Glutamatergic neuron (in vitro differentiated cells): Measurements from ENCODE around the gene TOP3A. TPM values are rescaled to one million over a fixed set of nuclear protein-coding genes. Genes with fewer than 3 reads are reported as not detected.
A peak's percentile ranks its signal among the peaks of the same experiment; 100 is the strongest.

Source experiments
- DNase-seq: peaks from one replicate; pipeline ENCODE4 v3.0.0; 2022
- H3K27ac Mint-ChIP-seq: one replicate; pipeline ENCODE4 v1.8.0; 2020; ENCODE audit warnings: mild to moderate bottlenecking, mixed read lengths, inconsistent platforms; ENCODE audit not compliant: unreplicated experiment
- H3K27me3 Mint-ChIP-seq: one replicate; pipeline ENCODE4 v1.8.0; 2020; ENCODE audit warnings: mild to moderate bottlenecking, moderate library complexity, mixed read lengths, inconsistent platforms; ENCODE audit not compliant: unreplicated experiment
- H3K36me3 Mint-ChIP-seq: one replicate; pipeline ENCODE4 v1.8.0; 2020; ENCODE audit warnings: mild to moderate bottlenecking, mixed read lengths, inconsistent platforms; ENCODE audit not compliant: unreplicated experiment
- H3K4me1 Mint-ChIP-seq: one replicate; pipeline ENCODE4 v1.8.0; 2020; ENCODE audit warnings: mild to moderate bottlenecking, low read depth, mixed read lengths, inconsistent platforms; ENCODE audit not compliant: unreplicated experiment
- H3K4me3 Mint-ChIP-seq: one replicate; pipeline ENCODE4 v1.8.0; 2020; ENCODE audit warnings: mild to moderate bottlenecking, mixed read lengths, inconsistent platforms; ENCODE audit not compliant: unreplicated experiment
- H3K9me3 Mint-ChIP-seq: one replicate; pipeline ENCODE4 v1.8.0; 2020; ENCODE audit warnings: mild to moderate bottlenecking, moderate library complexity, mixed read lengths, inconsistent platforms; ENCODE audit not compliant: unreplicated experiment
- total RNA-seq: library from RNA; stranded (reverse); fragmentation: NEBNext Ultra II Directional; extraction: Animal tissue kit (Norgen Biotek cat#: 25700); gene quantifications from one replicate; pipeline ENCODE4 v1.2.1, GENCODE V29; 2021; ENCODE audit not compliant: unreplicated experiment
- TF ChIP-seq, protein P1 (sequence below): fragments of 200-600 bp; sonication (generic); IDR thresholded peaks from one replicate; pipeline ENCODE4 v1.5.0; 2021; ENCODE audit not compliant: partially characterized antibody, unreplicated experiment

The TOP3A gene
- total RNA-seq, 1 donor from 2014 or later, result 58.6 TPM

- DNase-seq, result no peak
- Mint-ChIP-seq H3K9me3 (peaks cover 12% of the 10 kb centered on the region), H3K27ac (peak overlapping the region; percentile 26), H3K36me3 (no peaks in the 10 kb centered on the region), H3K4me1 (peaks cover 29% of the 10 kb centered on the region), H3K4me3 (peak overlapping the region; percentile 57), H3K27me3 (peaks cover 10% of the 10 kb centered on the region)
- TF ChIP-seq, protein P1, sequence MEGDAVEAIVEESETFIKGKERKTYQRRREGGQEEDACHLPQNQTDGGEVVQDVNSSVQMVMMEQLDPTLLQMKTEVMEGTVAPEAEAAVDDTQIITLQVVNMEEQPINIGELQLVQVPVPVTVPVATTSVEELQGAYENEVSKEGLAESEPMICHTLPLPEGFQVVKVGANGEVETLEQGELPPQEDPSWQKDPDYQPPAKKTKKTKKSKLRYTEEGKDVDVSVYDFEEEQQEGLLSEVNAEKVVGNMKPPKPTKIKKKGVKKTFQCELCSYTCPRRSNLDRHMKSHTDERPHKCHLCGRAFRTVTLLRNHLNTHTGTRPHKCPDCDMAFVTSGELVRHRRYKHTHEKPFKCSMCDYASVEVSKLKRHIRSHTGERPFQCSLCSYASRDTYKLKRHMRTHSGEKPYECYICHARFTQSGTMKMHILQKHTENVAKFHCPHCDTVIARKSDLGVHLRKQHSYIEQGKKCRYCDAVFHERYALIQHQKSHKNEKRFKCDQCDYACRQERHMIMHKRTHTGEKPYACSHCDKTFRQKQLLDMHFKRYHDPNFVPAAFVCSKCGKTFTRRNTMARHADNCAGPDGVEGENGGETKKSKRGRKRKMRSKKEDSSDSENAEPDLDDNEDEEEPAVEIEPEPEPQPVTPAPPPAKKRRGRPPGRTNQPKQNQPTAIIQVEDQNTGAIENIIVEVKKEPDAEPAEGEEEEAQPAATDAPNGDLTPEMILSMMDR, result no peak
Measured at GRCh38 chr17:18228176-18228682, 86.6 kb downstream of the TOP3A start.

GRCh38 chr17:18227635-18228034, 87.2 kb downstream of the TOP3A start:
- no peak for DNase-seq
- Mint-ChIP-seq H3K36me3 (no peaks in the 10 kb centered on the region), H3K27me3 (peaks cover 10% of the 10 kb centered on the region), H3K9me3 (peaks cover 12% of the 10 kb centered on the region), H3K27ac (no peak overlapping the region), H3K4me1 (peaks cover 29% of the 10 kb centered on the region), H3K4me3 (peak overlapping the region; percentile 57)
- TF ChIP-seq, protein P1, result no peak

DNA sequence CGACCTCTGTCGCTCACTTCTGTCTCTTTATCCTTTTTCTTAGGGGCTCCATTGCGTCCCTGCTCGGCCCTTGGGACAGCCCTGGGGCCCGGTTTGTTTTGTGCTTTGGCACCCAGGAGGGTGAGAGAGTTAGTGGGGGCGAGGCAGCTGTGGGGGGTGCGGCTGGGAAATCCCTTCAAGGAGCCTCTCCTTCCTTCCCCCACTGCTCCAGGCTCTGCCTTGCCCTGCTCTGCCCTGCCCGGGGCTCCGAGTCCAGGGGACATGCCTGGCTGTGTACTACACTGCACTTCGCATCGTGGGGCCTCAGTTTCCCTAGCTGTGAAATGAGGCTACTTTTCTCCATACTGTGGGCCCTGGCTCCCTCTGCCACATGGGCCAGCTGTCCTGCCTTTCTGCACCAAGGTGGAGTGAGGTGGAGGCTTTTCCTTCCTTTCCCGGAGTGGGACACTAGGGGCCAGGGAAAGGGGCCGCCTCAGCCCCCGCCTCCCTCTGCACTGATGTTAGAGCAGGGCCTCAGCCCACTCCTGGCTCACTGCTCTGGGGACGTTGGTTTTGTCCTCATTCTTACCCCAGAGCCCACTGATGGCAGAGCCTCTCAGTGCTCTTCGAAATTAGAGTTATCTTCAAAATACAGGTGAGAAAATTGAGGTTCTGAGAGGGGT, 88.4 kb downstream of the TOP3A start:
- TF ChIP-seq, protein P1, result no peak
- H3K36me3 Mint-ChIP-seq, result no peaks in the 10 kb centered on the region
- H3K4me1 Mint-ChIP-seq, result peaks cover 29% of the 10 kb centered on the region
- H3K9me3 Mint-ChIP-seq, result peaks cover 12% of the 10 kb centered on the region
- H3K4me3 Mint-ChIP-seq, result peak overlapping the region; percentile 97
- peak overlapping the region; percentile 90 for H3K27ac Mint-ChIP-seq
- no peak for DNase-seq
- H3K27me3 Mint-ChIP-seq, result peaks cover 10% of the 10 kb centered on the region

DNA sequence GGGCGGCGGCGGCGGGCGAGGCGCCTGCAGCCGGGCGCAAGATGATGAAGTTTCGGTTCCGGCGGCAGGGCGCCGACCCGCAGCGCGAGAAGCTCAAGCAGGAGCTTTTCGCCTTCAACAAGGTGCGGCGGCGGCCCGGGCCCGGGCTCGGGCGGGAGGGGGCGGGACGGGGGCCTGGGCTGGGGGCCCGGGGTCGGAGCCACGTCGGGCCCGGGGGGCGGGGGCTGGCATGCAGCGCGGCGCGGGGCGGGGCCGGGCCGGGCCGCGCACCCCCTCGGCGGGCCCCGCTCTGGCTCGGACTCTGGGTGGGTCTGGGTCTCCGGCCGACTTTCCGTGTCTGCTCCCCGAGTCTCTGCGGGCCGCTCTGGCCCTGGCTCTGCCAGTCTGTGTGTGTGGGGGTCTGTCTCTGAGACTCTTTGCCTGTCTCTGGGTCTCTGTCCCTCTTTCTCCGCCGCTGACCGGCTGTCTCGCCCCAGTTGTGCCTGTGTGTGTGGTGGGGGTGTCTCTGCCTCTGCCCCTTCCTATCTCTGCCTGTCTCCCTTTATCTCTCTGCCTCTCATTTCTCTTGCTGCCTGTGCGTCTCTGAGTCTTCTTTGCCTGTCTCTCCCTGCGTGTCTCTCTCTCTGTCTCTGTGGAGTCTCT, 89.0 kb downstream of the TOP3A start:
- DNase-seq, result no peak

More for the DNA sequence above, 89.0 kb downstream of the TOP3A start:
- no peaks in the 10 kb centered on the region for H3K36me3 Mint-ChIP-seq
- peaks cover 27% of the 10 kb centered on the region for H3K4me1 Mint-ChIP-seq
- H3K27me3 Mint-ChIP-seq, result peaks cover 10% of the 10 kb centered on the region
- peak overlapping the region; percentile 90 for H3K27ac Mint-ChIP-seq
- TF ChIP-seq, protein P1, result no peak
- H3K4me3 Mint-ChIP-seq, result peak overlapping the region; percentile 97
- peaks cover 12% of the 10 kb centered on the region for H3K9me3 Mint-ChIP-seq
